ENCODE measurements around the gene ZNF454. TPM values are rescaled to one million over a fixed set of nuclear protein-coding genes. Genes with fewer than 3 reads are reported as not detected.

Gene ZNF454
- total RNA-seq, 1 experiment from 2014 or later, result 0.61 TPM

DNA sequence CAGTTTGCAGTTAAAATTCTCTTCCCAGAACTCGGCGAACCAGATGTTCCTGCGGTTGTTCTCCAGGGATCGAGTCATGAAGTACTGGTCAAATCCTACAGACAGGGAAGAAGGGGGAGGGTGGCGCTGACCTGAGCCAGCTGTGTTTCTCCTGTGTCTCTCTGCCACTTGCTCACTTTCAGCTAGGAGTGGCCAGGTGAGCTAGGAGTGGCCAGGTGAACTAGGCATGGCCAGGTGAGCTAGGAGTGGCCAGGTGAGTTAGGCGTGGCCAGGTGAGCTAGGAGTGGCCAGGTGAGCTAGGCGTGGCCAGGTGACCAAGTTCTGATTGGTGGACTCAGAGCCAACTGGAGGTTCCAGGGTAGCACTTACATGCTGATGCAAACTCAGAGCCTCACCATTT, 48.3 kb downstream of the ZNF454 start:
- no peaks in the 10 kb centered on the region for H3K36me3 ChIP-seq (ENCODE audit: control insufficient read depth in 1 of 2, insufficient read depth in 2 of 2, low read length in 2 of 2)
- no peak overlapping the region for H3K4me3 ChIP-seq (replicated peaks in 1 of 2; ENCODE audit: low read depth in 1 of 2, low read length in 2 of 2)
- H3K9me2 ChIP-seq (ENCODE audit: insufficient read depth), result no peaks in the 10 kb centered on the region
- no peaks in the 10 kb centered on the region for H3K27me3 ChIP-seq (ENCODE audit: insufficient read depth, low read length)
- H3K9me3 ChIP-seq (ENCODE audit: control insufficient read depth in 1 of 2, insufficient read depth in 1 of 2, low read depth in 1 of 2, low read length in 2 of 2), result peaks cover 0 to 8% of the 10 kb centered on the region in 2 experiments; a peak in 2 of 4 replicates
- BruUV-seq (replicated peaks), result no TSS peak
- no peaks in the 10 kb centered on the region for H3K4me1 ChIP-seq (ENCODE audit: control insufficient read depth in 1 of 2, insufficient read depth in 2 of 2, low read length in 2 of 2)
- H3K27ac ChIP-seq (ENCODE audit: low read depth, low read length), result no peak overlapping the region
- no peaks in the 10 kb centered on the region for H4K20me1 ChIP-seq (ENCODE audit: insufficient read depth)
- H3K79me2 ChIP-seq (ENCODE audit: insufficient read depth, low read length), result no peaks in the 10 kb centered on the region
- no peak overlapping the region for H3K4me2 ChIP-seq (ENCODE audit: low read length)
- no peak overlapping the region for H2AFZ ChIP-seq (ENCODE audit: low read depth, low read length, poor library complexity, severe bottlenecking)
- no peak for DNase-seq (ENCODE audit: low read depth, low spot score)
- ChIA-PET POLR2A (no interaction called here), CTCF (no interaction called here), RAD21 (ENCODE audit: low non-redundant PET in 1 of 2, low total read pairs in 2 of 2, uncharacterized antibody in 2 of 2, unreplicated experiment in 2 of 2) (no interaction called here)
- H3K9ac ChIP-seq (ENCODE audit: low read length), result no peak overlapping the region
- no peak for ATAC-seq
- no peak for TF ChIP-seq EZH2 (IDR thresholded peaks at IDR 0.05)
- TF ChIP-seq ZFX (IDR thresholded peaks at IDR 0.05), result no peak
- TF ChIP-seq MAX (IDR thresholded peaks at IDR 0.05), result no peak
- no peak for TF ChIP-seq REST (IDR thresholded peaks at IDR 0.05; ENCODE audit: low read depth)
- TF ChIP-seq POLR2A (IDR thresholded peaks at IDR 0.05; ENCODE audit: borderline replicate concordance, extremely low read depth, insufficient read depth, insufficient read length), result no peak
- intact Hi-C loops (cut with micrococcal nuclease), result no loop called here

DNA sequence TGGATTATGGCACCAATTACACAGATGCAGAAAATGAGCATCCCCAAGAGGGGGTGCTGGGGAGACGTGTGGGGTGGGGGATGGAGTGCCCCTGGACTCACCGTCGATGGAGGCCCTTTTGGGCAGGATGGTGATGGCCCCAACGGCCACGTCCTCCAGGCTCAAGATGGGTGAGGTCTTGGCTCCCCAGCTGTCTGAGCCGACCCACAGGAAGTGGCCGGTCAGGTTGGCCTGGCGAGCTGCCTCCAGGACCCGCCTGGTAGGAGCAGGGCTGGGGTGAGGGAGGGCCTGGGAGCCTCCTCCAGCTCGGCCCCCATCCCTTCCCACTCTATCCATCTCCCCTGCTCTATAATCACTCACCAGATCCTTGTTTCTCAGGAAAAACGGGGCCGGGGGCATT, 49.5 kb downstream of the ZNF454 start:
- Histone ChIP-seq H3K9me2 (ENCODE audit: insufficient read depth) (no peaks in the 10 kb centered on the region), H2AFZ (ENCODE audit: low read depth, low read length, poor library complexity, severe bottlenecking) (no peak overlapping the region), H4K20me1 (ENCODE audit: insufficient read depth) (no peaks in the 10 kb centered on the region), H3K4me2 (ENCODE audit: low read length) (no peak overlapping the region), H3K4me3 (replicated peaks in 1 of 2; ENCODE audit: low read depth in 1 of 2, low read length in 2 of 2) (no peak overlapping the region), H3K9ac (ENCODE audit: low read length) (no peak overlapping the region), H3K9me3 (ENCODE audit: control insufficient read depth in 1 of 2, insufficient read depth in 1 of 2, low read depth in 1 of 2, low read length in 2 of 2) (peaks cover 0 to 8% of the 10 kb centered on the region in 2 experiments; a peak in 2 of 4 replicates), H3K27me3 (ENCODE audit: insufficient read depth, low read length) (no peaks in the 10 kb centered on the region), H3K27ac (ENCODE audit: low read depth, low read length) (no peak overlapping the region), H3K79me2 (ENCODE audit: insufficient read depth, low read length) (no peaks in the 10 kb centered on the region), H3K4me1 (ENCODE audit: control insufficient read depth in 1 of 2, insufficient read depth in 2 of 2, low read length in 2 of 2) (no peaks in the 10 kb centered on the region), H3K36me3 (ENCODE audit: control insufficient read depth in 1 of 2, insufficient read depth in 2 of 2, low read length in 2 of 2) (no peaks in the 10 kb centered on the region)
- ATAC-seq (no peak), DNase-seq (ENCODE audit: low read depth, low spot score) (no peak)
- BruUV-seq (replicated peaks), result no TSS peak
- RAD21 ChIA-PET (ENCODE audit: low non-redundant PET in 1 of 2, low total read pairs in 2 of 2, uncharacterized antibody in 2 of 2, unreplicated experiment in 2 of 2), result no interaction called here
- TF ChIP-seq ATF3 (IDR thresholded peaks at IDR 0.05), result no peak
- no peak for TF ChIP-seq POLR2AphosphoS5 (IDR thresholded peaks at IDR 0.05; ENCODE audit: low read depth, low read length)
- TF ChIP-seq RAD21 (IDR thresholded peaks at IDR 0.05; ENCODE audit: low read depth), result no peak
- TF ChIP-seq, protein P1, sequence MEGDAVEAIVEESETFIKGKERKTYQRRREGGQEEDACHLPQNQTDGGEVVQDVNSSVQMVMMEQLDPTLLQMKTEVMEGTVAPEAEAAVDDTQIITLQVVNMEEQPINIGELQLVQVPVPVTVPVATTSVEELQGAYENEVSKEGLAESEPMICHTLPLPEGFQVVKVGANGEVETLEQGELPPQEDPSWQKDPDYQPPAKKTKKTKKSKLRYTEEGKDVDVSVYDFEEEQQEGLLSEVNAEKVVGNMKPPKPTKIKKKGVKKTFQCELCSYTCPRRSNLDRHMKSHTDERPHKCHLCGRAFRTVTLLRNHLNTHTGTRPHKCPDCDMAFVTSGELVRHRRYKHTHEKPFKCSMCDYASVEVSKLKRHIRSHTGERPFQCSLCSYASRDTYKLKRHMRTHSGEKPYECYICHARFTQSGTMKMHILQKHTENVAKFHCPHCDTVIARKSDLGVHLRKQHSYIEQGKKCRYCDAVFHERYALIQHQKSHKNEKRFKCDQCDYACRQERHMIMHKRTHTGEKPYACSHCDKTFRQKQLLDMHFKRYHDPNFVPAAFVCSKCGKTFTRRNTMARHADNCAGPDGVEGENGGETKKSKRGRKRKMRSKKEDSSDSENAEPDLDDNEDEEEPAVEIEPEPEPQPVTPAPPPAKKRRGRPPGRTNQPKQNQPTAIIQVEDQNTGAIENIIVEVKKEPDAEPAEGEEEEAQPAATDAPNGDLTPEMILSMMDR (IDR thresholded peaks at IDR 0.05 in 2 of 3, conservative IDR thresholded peaks at IDR 0.05 in 1 of 3; ENCODE audit: borderline replicate concordance in 1 of 3, insufficient read depth in 1 of 3, low read depth in 2 of 3, low read length in 2 of 3), result no peak
- TF ChIP-seq SP1 (IDR thresholded peaks at IDR 0.05; ENCODE audit: low read depth), result no peak
- intact Hi-C loops (cut with micrococcal nuclease), result no loop called here
- CTCF ChIA-PET, result no interaction called here
- POLR2A ChIA-PET, result no interaction called here
